M059J (cell line): ENCODE measurements around the gene FOXN1. TPM values are rescaled to one million over a fixed set of nuclear protein-coding genes. Genes with fewer than 3 reads are reported as not detected.

Source experiments
- DNase-seq: peaks from one replicate; pipeline ENCODE4 v3.0.0-alpha.2; 2012; ENCODE audit warnings: low read depth
- total RNA-seq: library from RNA; depleted of rRNA; stranded (reverse); fragments of >200 nt; shearing (Covaris generic); gene quantifications from 2 replicates; pipeline ENCODE4 v1.2.3, GENCODE V29; 2014

Gene FOXN1
- total RNA-seq, 1 experiment from 2014 or later, result not detected

DNA sequence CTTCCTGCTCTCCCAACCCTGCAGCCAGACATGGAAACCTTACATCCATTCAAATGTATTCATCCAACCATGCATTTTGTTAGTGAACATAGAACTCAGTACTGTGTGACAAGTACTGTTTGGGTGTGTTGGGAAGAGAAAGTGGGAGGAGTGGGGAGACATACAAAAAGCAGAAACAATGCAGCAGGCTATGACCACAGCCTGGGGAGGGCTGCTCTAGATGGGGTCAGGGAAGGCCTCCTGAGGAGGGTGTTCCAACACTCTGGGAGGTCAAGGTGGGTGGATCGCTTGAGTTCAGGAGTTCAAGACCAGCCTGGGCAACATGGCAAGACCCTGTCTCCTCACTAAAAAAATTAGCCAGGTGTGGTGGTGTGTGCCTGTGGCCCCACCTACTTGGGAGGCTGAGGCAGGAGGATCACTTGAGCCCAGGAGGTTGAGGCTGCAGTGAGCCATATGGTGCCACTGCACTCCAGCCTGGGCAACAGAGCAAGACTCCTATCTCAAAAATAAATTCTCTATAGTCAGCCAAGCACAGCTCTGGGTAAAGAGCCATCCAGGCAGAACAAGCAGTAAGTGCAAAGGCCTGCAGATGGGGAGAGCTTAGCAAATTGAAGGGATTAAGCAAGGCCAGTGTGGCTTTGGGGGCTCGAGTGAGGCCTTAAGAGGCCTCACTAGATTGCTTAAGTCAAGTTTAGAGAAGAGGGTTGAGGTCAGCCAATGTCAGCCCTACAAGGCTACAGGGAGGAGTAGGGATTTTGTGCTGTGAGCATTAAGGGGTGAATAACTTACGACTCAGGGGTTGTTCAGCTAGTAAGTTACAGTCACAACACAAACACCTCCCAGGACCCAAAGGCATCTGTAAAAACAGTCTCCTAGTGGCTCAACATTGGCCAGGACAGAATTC, 27.2 kb upstream of the FOXN1 start:
- DNase-seq, result no peak

DNA sequence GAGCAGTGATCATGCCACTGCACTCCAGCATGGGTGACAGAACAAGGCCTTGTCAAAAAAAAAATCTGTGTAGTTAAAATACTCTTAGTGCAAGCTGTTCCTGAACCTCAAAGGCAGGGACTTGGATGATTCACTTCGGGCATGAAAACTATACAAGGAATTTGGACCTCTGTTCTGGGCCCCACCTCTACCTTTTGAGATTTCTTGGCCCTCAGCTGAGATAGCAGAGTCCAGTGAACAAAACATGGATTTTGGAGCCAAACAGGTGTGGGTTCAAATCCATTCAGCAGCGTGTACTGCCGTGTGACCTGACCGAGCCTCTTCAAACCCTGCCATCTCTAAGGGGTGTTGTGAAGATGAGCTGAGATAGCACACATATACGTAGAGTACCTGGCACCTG, 25.9 kb upstream of the FOXN1 start:
- DNase-seq, result no peak

DNA sequence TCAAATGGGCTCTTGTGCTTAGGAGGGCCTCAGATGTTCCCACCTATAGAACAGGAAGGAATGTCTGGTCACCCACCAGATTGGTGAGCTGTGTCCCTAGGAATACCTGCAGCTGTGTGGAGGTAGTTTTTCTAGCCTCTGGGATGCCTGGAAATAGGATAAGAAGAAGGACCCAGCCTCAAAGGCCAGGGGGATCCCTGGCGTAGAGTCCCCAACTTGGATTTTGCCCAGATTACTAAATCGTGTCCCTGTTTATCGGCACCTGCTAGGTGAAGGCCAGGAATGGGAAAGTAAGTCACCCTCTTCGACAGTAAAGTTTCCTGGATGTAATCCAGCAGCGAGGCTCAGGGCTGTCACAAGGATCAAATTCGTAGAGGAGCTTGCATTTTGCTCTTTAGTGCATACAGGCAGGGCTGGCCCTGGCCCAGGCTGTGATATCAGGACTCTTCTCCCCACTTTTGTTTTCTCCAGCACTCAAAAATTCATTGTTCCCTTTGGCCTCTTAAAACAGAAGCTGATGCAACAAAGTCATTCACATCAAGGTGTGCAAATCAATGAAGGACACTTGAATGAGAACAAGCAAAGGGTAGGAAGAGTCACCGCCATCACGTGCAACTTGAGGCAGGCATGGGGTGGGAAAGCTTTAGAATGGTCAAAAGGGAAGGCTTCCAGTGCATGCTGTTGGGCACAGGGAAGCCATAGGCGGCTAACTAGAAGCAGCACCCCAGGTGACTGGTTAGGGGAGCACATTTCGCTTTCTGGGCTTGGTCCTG, 25.2 kb upstream of the FOXN1 start:
- no peak for DNase-seq

DNA sequence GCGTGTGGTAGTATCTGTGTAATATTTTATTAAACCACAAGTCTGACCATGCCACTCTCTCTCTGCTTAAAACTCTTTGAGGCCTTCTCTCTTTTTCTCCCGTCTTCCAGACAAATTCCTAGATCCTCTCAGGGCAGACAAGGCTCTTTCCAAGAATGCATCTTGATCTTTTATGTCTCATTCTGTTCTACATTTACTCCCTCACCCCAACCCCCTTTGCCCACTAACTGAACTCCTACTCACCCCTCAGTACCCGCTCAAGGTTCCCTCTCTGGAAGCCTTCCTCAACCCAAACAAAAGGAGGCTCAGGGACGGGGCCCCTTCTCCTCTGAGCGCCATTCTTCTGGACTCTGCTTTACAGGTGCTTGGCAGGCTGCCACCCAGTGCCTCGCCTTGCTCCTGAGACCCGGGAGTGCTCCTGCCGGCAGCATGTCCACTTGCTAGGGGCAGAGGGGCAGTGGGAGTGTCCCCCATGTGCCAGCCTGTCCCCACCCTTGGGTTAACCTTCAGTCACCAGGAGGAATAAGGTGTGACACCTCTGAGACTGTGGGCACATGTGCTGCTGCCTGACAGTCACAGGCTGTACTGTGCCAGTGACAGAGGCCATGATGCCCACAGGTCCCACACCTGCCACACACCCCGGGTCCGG, 23.5 kb upstream of the FOXN1 start:
- no peak for DNase-seq

DNA sequence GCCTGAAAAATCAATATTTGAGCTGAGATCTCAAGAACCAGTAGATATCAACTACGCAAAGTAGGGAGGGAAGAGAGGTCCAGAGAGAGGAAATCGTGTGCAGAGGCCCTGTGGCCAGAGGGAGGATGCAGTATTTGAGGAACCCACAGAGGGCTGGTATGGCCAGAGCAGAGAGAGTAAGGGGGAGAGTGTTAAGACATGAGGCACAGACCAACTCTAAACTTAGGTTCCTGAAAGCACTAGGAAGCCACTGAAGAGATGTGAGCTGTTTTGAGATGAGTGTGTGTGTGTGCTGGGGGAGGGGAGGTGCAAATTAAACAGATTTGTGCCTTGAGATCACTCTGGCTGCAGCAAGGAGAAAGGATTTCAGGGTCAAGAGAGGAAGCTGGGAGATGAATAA, 21.9 kb upstream of the FOXN1 start:
- no peak for DNase-seq

DNA sequence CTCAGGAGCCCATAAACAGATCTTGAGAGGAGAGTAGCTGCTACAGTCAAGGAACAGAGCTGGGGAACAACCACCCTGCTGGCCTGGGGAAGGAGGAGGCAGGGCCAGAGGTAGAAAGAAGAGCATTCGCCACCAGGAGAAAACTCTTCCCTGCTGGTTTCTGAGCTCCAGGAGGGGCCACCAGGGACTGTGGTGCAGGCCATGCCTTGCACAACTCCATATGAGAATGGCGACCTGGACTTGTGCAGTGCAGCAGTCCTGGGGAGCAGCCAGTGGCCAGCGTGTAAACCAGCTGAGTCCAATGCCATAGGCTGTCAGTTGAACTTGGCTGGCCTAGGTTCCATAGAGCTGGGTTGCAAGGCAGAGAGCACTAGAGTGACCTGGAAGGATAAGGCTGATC, 21.1 kb upstream of the FOXN1 start:
- DNase-seq, result no peak

DNA sequence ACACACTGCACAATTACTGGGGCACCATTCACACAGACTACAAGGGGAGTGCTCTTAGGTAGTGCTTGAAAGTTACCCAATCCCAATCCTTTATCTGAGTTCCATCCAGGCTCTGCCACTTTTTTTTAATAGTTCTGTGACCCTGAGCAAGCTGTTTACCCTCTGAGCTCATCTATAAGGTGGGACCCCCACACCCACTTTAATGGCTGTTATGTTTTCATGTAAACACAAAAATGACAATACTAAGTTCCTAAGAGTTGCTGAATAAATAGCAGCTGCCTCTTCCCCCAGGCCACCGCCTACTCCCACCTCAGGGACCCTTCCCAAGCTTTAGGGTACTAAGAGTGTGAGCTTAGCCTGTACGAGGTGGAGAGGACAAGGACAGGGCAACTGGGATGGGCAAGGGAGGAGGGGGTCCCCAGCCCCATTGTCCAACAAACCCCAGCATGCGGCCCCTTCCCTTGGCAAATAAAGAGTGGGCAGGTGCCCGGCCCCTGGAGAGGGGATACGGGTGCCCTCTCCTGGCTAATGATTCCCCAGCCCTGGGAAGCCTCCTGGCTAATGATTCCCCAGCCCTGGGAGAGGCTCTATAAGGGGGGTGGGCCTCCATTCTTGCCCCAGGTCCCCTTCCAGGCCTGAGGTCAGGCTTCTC, 18.1 kb upstream of the FOXN1 start:
- no peak for DNase-seq

DNA sequence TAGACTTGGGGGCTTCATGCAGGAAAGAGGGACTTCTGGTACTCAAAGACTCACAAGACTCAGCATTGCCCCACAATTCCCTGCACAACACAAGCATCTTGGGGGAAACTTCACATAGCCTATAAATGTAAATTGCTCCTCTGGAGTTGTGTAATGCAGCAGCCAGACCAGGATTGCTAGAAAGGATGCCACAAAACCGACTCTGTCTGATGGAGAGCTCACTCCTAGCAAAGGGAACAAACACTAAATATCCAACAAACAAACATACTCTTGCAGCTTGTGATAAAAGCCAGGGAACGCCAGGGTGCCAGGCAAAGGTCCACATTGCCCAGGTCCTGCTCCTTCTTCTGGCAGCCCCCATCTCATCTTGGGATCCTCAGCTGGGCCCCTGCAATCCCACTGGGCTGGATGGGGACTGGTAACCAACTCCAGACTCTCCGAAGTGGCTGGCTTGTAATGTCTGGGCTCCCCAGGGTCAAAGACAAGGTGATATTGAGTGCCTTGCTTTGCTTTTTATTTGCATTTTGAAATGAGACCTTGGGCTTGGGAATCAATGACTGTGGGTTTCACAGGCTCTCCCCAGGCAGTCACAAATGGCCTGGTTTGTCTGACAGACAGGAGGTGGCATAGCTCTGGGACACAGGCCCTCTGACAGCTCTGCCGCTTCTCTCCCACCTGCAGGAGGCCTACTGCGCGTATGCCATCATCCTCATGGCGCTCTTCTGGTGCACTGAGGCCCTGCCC, 17.4 kb upstream of the FOXN1 start:
- no peak for DNase-seq

DNA sequence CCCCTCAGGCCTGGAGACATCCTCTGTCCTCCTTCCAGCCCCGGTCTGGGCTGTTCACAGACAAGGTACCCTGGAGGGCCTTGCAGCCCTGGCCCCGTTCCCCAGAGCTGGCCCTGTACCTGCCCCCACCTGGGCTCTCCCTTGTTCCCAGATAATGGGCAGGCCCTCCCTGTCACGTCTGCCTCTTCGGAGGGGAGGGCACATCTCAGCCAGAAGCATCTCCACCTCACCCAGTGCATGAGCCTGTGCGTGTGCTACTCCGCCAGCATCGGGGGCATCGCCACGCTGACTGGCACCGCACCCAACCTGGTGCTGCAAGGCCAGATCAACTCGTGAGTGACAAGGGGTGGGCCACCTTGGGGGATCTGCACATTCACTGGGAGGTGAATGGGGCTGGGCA, 14.9 kb upstream of the FOXN1 start:
- no peak for DNase-seq

DNA sequence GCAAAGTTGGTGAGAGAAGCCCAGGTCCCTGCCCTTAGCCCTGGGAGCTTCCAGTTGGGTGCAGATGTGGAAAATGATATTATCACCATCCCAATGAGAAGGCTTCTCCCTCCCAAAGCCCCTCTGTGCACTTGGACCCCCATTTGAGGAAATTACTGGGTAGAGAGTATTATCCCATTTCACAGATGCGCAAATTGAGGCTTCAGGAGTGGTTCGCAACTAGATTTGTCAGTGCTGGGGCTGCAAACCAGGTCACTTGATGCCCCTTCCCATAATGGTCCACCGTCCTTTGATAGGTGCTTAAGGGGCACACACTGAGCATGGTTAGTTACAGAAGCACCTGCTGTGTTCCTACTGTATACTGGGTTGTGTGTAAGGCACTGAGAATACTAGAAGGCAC, 14.3 kb upstream of the FOXN1 start:
- no peak for DNase-seq

DNA sequence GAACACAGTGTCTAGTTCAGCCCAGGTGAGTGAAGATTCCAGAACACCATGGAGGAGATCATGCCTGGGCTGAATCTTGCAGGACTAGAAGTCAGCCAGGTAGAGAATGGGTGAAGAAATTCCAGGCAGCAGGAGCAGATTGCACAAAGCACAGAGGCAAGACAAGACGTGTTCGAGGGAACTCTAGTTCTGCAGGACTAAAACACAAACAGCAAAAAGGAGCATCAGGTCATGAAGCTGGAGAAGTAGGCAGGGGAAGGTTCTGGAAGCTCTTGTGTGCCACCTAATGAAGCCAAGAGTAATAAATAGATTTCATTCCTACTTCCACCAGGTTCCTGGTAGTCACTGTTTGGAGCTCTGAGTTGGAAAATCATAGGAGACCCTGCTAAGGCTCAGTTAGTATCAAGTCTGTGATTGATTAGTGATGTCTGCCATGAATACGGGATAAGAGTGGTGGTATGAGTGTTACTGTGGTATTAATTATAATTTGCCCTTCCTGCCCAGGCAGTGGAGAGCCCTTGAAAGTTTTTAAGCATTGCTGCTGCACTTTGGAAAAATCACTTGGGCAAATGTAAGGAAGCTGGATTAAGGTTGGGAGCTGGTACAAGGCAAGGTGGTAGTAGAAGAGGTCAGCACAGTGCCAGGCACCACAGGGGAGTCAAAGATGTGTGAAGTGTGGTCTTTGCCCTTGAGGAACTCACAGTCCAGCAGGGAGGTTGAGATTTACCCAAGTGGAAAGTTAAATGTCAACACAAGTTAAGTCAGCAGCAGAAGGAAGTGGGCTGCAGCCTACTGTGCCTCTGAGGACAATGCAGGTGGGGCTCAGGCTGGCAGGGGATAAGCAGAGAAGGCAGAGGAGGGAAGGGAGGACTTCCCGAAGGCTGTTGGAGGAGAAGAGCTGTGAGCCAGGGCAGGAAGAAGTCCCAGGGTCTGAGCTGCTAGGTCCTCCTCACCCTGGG, 13.5 kb upstream of the FOXN1 start:
- DNase-seq, result peak; percentile 19

DNA sequence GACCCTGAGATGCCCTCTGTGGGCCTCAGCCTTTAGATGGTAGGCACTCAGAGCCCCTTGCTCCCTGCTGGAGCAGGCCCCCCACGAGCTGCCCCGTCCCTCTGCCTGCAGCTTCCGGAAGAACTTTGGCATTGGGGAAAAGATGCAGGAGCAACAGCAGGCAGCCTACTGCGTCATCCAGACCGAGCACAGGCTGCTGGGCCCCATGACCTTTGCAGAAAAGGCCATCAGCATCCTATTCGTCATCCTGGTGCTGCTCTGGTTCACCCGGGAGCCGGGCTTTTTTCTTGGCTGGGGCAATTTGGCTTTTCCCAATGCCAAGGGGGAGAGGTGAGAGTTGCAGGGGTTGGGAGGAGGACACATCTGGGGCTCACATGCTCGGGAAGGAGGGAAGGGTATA, 12.7 kb upstream of the FOXN1 start:
- peak; percentile 44 for DNase-seq

DNA sequence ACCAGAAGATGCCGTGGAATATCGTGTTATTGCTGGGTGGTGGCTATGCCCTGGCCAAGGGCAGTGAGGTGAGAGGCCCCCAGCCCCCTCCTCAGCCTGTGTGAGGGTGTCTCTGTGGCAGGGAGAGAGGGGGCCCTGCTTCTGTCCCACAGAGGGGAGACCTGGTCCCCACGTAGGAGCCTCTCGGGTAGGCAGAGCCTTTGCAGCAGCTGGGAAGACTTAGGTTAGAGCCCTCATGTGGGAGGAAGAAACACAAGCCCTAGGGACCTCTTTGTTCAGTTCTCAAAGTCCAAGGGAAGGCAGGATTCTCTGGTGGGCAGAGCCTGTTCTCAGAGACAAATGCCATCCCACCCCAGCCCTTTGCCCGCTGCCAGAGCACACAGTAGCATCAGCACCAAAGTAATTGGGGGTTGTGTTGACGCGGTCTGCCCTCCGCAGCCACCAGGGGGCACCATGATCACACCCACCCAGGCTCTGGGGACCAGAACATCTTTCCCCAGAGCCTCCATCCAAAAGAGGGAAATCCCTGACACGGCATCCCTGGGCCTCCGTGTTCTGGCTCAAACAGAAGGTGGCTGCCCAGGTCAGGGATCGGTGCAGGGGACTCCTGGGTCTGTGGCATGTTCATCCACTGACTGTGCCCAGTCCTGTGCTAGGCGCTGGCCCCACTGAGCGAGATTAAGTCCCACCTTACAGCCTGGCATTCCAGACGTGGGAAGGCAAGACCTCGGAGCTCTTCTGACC, 11.5 kb upstream of the FOXN1 start:
- peak; percentile 60 for DNase-seq

DNA sequence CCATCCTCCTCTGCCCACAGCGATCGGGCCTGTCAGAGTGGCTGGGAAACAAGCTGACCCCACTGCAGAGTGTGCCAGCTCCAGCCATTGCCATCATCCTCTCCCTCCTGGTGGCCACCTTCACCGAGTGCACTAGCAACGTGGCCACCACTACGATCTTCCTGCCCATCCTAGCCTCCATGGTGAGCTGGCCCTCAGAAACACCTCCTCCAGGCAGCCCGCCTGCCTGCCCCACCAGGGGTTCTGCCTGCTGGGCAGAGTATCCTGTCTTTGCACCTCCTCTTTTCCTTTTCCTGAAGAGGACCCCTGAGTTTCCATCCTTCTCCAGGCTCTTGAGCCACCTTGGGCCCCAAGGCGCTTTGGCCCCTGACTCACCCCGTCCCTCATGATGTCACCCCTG, 10.5 kb upstream of the FOXN1 start:
- no peak for DNase-seq

DNA sequence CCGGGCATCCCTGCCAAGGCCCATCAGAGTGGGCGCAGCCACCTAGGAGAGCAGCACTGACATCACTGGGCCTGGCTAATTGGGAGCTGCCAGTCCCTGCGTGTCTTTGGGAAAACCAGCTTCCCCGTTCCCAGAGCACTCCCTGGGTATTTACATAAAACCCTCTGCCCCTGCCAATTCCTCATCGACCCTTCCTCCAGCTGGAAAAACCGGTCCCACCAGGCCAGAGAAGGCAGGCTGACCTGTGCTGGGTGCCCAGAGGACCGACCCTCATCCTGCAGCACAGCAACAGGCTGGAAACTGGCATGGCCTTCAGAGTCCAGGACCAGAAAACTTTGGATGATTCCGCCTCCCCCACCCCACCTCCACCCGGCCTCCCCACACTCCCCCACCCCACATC, 8.2 kb upstream of the FOXN1 start:
- no peak for DNase-seq

DNA sequence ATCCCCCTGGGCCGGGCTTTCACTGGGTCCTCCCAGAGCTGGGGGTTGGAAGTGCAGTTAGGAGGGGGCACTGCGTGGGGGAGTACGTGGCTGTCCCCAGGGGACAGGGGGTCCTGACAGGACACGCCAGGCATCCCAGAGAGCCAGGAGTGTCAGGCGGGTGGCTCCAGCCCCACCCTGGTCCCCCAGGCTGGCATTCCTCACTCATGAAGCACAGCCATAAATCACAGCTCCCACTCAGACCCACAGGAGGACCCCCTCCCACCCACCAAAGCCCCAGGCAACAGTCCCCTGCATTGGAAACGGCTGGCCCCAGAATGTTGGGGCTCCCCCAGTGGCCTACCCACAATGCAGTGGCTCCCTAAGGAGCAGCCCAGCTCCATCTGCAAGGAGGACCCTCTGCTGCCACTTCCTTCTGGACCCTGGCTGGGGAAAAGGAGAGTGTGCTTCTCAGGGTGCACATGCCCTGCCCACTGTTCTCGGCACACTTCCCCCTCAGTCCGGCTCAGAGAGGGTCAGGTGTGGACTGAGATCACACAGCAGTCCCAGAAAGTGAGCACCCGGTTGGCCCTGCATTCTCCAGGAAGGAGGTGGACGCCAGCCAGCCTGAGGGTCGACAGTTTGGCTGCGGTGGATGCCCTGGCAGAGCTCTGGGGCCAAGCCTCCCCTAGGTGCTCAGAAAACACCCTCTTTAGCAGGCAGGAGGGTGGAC, 7.3 kb upstream of the FOXN1 start:
- no peak for DNase-seq

DNA sequence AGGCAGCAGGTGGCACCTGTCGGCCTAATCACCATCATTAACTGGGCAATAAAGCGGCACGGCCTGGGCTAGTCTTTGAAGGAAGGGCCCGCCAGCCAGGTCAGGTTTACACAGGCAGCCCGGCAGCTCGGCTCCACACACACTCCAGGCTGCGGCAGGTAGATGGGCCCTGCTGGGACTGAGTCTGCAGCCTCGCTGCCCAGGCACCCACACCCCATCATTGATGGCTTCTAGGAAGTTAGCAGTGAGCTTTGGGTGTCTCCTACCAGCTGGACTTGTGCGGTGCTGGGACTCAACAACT, 6.8 kb upstream of the FOXN1 start:
- DNase-seq, result no peak

DNA sequence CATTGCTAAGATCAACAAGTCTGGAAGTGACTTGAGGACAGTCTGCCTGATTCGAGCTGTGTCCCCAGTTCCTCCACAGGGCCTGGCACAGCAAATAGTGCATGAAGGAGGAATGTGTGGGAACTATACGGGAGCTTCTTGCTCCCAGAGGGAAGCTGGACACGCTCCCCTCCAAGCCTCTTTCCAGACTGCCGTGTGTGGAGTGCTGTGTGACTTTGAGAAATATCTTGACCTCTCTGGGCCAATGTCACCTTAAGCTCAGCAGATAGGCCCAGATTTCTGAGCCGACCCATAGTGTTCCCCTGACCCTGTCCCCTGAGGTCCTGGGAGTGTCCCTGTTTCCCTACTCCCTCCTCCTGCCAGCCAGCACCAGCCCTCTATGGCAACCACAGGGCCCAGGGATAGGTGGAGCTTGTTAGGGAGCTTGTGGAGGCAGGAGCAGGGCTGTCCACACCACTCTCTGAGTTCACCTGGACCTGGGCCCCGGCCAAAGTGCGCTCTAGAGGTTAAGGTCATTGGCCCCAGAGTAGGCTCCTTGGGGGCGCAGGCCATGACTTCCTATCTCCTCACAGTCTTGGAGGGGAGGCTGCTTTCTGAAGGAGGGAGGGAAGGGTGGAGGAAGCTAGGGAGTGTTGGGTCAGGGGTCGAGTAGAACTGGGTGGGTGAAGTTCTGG, 6.3 kb upstream of the FOXN1 start:
- DNase-seq, result no peak
